ENCODE results near the gene MRPL48. TPM values are rescaled to one million over a fixed set of nuclear protein-coding genes. Genes with fewer than 3 reads are reported as not detected.

Gene MRPL48
- total RNA-seq, 1 donor from 2014 or later = 51.4 TPM

- Mint-ChIP-seq H3K27ac (ENCODE audit: unreplicated experiment) (no peak overlapping the region), H3K4me1 (no peaks in the 10 kb centered on the region), H3K4me3 (no peak overlapping the region), H3K9me3 (no peaks in the 10 kb centered on the region), H3K27me3 (ENCODE audit: low read depth) (no peaks in the 10 kb centered on the region), H3K36me3 (ENCODE audit: low read depth) (peaks cover 6% of the 10 kb centered on the region)
- TF ChIP-seq, protein P1, sequence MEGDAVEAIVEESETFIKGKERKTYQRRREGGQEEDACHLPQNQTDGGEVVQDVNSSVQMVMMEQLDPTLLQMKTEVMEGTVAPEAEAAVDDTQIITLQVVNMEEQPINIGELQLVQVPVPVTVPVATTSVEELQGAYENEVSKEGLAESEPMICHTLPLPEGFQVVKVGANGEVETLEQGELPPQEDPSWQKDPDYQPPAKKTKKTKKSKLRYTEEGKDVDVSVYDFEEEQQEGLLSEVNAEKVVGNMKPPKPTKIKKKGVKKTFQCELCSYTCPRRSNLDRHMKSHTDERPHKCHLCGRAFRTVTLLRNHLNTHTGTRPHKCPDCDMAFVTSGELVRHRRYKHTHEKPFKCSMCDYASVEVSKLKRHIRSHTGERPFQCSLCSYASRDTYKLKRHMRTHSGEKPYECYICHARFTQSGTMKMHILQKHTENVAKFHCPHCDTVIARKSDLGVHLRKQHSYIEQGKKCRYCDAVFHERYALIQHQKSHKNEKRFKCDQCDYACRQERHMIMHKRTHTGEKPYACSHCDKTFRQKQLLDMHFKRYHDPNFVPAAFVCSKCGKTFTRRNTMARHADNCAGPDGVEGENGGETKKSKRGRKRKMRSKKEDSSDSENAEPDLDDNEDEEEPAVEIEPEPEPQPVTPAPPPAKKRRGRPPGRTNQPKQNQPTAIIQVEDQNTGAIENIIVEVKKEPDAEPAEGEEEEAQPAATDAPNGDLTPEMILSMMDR (conservative IDR thresholded peaks at IDR 0.05) = no peak
- DNase-seq (ENCODE audit: low read depth, low spot score) = no peak
Observed at GRCh38 chr11:73866586-73866996, 78.9 kb downstream of the MRPL48 start.

DNA sequence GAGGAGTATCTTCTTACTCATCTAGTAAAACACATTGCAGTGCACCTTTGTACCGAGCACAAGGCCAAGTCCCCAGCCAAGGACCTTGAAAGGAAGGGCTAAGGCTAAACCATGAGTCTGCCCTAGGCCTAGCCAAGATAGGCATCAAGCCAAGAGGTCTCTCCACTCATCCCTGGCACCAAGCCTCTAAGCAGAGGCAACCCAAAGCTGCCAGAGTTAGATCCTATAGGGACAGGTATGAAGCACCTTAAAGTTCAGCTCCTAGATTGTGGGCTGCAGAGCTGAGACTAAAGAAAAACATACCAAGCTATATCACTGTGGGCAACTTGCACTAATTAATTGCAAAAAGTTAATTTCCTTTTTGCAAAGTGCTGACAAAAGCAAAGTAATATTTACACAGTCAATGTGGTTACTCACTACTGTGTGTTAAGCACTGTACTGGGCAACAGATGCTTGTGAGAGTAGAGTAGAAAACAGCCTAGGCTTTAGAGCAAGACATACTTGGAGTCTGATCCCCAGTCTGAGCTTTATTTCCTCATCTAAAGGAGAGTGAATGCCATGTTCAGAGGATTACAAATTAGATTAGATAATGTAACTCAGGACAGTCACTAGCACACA, 81.8 kb downstream of the MRPL48 start:
- DNase-seq (ENCODE audit: low read depth, low spot score) = no peak
- TF ChIP-seq, protein P1 (conservative IDR thresholded peaks at IDR 0.05) = no peak
- peaks cover 9% of the 10 kb centered on the region for H3K36me3 Mint-ChIP-seq (ENCODE audit: low read depth)
- H3K4me1 Mint-ChIP-seq = no peaks in the 10 kb centered on the region
- no peaks in the 10 kb centered on the region for H3K9me3 Mint-ChIP-seq
- no peak overlapping the region for H3K4me3 Mint-ChIP-seq
- peak overlapping the region; percentile 54 for H3K27ac Mint-ChIP-seq (ENCODE audit: unreplicated experiment)
- H3K27me3 Mint-ChIP-seq (ENCODE audit: low read depth) = no peaks in the 10 kb centered on the region

DNA sequence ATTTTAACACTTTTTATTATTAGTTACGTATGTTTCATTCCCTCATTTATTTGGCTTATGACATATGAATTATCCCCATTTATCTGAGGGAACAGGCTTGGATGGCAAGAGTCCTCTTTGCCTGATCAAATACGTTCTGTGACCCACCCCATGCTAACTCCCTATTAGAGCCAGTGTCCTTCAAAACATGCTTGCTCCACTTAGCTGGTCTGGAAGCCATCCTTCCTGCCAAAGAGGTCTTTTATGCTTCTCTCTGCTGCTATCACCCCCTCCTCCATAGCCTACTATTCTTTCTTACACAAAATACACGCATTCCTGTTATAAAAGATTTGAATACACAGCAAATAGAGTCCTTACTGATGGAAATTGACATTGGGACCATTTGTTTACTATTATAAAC, 82.6 kb downstream of the MRPL48 start:
- H3K27me3 Mint-ChIP-seq (ENCODE audit: low read depth) = no peaks in the 10 kb centered on the region
- peak overlapping the region; percentile 24 for H3K4me3 Mint-ChIP-seq
- no peaks in the 10 kb centered on the region for H3K9me3 Mint-ChIP-seq
- peaks cover 8% of the 10 kb centered on the region for H3K4me1 Mint-ChIP-seq
- H3K36me3 Mint-ChIP-seq (ENCODE audit: low read depth) = peaks cover 8% of the 10 kb centered on the region
- H3K27ac Mint-ChIP-seq (ENCODE audit: unreplicated experiment) = no peak overlapping the region
- TF ChIP-seq, protein P1 (conservative IDR thresholded peaks at IDR 0.05) = no peak
- no peak for DNase-seq (ENCODE audit: low read depth, low spot score)

- peak overlapping the region; percentile 74 for H3K4me3 Mint-ChIP-seq
- DNase-seq (ENCODE audit: low read depth, low spot score) = no peak
- no peak overlapping the region for H3K27ac Mint-ChIP-seq (ENCODE audit: unreplicated experiment)
- peaks cover 8% of the 10 kb centered on the region for H3K36me3 Mint-ChIP-seq (ENCODE audit: low read depth)
- TF ChIP-seq, protein P1 (conservative IDR thresholded peaks at IDR 0.05) = no peak
- peaks cover 30% of the 10 kb centered on the region for H3K4me1 Mint-ChIP-seq
- H3K9me3 Mint-ChIP-seq = no peaks in the 10 kb centered on the region
- no peaks in the 10 kb centered on the region for H3K27me3 Mint-ChIP-seq (ENCODE audit: low read depth)
Observed at GRCh38 chr11:73872749-73873357, 85.2 kb downstream of the MRPL48 start.

DNA sequence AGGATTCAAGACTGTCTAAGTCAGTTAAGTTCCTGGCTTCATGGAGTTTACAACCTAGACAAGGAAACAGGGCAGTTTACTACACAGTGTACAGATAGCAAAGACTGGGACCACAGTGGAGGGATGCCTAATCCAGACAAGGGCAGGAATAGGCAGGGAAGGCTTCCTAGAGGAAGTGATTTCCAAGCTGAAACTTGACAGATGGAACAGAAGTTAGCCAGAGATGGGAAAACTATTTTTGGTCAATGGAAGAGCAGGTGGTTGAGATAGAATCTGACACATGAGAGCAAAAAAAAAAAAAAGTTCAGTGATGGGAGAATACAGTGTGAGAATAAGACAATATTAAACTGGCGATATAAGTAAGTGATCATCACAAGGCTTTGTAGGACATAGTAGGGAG, 87.7 kb downstream of the MRPL48 start:
- DNase-seq (ENCODE audit: low read depth, low spot score) = no peak
- Mint-ChIP-seq H3K4me1 (peaks cover 30% of the 10 kb centered on the region), H3K27ac (ENCODE audit: unreplicated experiment) (peak overlapping the region; percentile 99), H3K9me3 (no peaks in the 10 kb centered on the region), H3K36me3 (ENCODE audit: low read depth) (peaks cover 8% of the 10 kb centered on the region), H3K27me3 (ENCODE audit: low read depth) (no peaks in the 10 kb centered on the region), H3K4me3 (peak overlapping the region; percentile 99)
- TF ChIP-seq, protein P1 (conservative IDR thresholded peaks at IDR 0.05) = no peak

All from neural crest cell (in vitro differentiated cells).